Superior temporal gyrus (tissue), 1 donor: ENCODE results near the gene LAMA2.

Experiments used
- DNase-seq: peaks from one replicate; pipeline ENCODE4 v3.0.0-alpha.2; 2016; ENCODE audit errors: extremely low spot score

LAMA2 gene

DNA sequence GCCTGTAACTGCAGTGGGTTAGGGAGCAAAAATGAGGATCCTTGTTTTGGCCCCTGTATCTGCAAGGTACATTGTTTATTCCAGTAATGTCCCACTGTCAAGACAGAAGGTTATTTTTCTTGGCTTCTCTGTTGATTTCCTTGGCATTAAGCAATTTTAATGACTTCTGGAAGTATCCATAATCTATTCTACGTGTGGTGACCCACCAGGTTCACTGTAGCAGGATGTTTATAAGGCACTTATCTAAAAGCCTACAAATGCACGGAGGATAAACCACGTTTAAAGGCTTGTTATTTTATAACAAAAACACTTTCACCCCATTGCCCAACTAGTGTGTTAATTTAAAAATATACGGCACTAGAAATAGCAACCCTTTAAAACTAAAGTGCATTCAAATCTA lies 294.9 kb downstream of the LAMA2 start:
- DNase-seq = no peak

DNA sequence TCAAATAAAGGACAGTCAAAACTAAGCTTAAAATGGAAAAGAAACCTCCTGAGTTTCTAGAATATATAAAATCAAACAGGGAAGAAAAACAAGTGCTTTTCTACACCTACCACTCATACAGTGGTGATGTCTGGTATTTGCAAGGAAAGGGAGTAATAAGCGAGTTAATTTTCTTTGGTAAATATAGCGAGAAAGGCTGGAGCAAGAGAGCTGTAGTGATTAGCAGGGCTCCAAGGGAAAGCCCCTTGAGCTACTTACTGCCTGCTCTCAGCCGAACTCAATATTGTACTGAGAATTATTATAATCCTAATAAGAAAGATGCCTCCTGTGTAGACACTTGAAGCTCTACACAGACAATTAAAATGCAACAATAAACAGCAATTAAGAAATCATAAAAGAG lies 296.3 kb downstream of the LAMA2 start:
- DNase-seq = no peak

DNA sequence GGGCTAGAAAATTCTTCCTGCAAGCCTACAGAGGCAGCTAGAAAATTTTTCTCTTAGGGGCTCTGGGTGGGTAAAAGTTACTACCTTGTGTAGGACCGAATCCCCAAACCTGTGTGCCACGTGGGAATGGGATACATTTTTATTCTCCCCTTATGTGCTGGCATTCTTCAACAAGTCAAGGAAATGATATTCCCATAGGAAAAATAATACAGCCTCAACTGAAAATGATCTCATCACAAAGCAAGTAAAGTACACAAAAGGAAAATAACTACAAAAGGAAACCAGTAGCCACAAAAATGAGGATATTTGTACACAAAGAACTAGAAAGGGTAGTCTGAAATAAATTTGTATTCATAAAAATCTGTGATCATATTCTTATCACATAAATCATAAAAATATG lies 298.1 kb downstream of the LAMA2 start:
- no peak for DNase-seq

DNA sequence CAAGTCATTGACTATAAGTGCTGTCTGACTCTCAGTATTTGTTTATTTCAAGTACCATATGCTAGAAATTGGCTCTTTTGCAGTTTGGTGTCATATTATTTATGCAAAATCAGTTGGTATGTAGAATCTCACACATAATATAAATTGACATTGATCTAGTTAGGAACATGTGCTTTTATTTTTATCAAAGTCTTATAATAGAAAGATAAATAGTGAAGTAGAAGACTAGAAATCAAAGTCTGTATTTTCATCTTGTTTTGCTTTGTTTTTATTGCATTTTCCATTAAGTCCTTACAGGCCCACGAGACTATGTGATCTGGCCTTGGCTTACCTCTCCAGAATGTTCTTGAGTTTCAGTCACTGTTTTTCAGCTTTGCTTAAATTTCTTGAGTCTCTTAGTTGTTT lies 300.3 kb downstream of the LAMA2 start:
- DNase-seq = no peak

DNA sequence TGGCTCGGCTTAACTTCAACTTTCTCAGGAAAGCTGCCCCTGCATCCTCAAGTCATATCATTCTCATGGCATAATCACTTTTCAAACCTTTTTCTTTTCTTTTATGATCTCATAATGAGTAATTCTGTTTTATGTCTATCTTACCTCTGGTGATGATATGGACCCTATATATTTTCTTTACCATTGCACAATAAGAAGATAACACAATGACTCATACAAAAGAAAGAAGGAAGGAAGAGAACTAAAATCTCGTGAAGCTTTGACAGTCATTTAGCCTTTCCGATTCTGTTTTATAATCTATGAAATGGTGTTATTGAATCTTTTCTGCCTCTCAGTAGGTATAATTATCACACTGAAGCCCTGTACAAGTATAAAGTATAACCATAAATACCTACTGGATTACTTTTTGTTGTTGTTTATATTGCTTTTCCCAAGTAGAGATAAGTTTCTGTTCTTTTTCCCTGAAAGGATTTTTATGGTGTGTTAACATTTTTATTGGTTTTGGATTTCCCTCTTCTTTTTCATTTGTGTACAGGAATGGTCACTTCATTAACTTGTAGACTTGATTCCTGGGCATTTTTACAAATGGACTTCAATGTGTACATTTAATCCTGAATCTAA lies 300.9 kb downstream of the LAMA2 start:
- DNase-seq = no peak

DNA sequence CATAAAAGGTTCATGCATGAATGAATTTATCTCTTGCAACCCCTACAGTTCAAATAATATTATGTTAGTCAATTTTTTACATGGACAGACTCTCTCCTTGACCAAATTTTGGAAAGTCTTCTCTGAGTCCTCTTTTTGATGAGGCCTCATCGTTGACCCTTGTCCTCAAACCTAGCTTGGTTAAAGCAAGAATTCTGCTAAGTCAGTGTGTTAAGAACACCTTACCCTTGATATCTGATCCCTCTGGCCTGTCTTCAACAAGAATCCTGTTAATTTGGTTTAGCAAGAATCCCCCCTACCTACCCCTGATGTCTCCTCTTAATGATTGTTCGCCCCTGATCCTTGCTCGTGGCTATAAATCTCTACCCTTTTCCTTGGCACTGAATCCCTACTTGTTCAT lies 301.4 kb downstream of the LAMA2 start:
- DNase-seq = no peak

DNA sequence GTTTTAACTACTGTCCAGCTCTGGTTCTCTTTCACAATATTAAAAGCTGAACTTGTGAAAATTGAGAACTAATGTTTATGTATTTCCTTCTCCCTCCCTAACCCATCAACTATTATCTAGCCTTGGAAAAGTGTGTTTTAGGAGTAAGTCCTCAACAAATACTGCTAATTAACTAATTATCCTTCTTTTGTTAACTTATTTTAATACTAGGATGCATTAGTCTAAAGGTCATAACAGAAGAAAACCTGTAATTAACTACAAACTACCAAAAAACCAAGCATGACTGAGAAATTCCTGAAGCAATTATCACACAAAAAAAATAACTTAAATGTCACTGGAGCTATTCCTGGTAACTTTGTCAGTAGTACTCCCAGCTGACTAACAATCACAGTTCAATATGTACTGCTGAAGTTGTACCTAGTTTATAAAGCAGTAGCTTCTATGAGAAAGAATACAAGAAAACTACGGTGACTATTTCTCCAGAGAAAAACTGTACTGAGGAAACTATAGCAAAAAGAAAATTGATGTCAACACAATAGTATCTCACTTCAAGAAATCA lies 301.9 kb downstream of the LAMA2 start:
- no peak for DNase-seq

DNA sequence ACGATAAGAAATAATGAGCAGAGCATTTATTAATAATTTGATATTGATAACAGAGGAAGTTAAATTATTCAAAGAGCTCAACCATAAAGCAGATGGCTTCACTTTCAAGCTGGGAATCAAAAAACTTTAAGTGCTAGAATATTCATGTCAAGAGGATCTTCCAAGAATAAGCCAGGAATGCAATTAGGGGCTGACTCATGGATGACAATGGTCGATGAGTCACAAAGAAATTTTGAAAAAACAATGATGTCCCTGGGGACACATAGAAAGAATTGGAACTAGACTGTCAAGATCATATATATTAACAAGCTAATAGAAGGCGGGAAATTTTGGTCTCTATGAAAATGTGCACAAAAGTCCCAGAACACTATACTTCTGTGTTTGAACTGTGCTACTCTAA lies 304.1 kb downstream of the LAMA2 start:
- DNase-seq = no peak

DNA sequence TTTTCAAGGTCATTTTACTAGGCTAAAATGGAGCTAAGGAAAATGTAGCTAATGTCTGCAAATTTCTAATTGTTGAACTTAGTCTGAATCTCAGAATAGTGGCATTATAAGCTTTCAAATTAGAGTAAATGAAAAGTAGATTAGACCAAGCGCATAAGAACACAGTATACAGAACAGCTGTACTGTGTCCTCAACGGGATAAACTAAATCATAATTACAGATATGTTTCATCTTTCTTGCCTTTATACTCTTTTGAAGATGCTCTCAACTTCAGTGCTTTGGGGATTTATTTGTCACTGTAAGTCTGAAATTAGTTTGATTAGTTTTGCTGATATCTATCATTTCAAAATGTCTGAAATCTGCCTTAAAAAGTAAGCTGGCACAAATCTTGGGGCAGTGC lies 305.4 kb downstream of the LAMA2 start:
- DNase-seq = no peak

DNA sequence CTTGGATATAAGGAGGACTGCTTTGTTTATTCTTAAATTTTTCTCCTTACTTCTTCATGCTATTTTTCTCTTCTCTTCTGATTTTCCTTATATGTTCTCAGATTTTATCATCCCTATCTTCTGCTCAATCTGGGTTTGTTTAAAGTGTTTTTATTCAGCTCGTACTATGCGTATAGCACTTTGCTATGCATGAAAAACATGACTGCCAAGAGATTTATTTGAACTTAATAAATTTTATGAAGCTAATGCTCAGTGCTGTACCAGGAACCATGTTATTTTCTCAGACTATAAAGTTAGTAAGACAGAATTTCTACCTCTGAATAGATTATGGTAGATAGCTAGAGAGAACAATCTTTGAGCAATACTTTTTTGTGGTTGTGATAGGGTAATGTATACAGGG lies 305.9 kb downstream of the LAMA2 start:
- DNase-seq = no peak

DNA sequence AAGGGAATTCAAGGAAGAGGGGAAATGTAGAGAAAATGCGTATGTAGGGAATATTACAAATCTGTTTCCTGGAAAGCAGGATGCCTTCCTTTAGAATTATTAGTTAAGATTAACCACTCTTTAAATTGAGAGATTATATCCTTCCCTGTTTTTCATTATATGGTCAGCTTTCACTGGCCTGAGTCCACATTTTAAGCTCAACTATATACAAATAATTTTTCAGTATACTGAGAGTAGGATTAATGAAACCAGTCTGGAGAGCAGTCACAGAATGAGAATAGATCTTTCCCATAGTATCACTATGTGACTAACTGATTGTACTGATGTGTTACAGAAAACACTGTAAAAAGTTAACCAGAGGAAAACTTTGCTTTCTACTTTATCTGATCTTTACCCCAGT lies 306.3 kb downstream of the LAMA2 start:
- no peak for DNase-seq

DNA sequence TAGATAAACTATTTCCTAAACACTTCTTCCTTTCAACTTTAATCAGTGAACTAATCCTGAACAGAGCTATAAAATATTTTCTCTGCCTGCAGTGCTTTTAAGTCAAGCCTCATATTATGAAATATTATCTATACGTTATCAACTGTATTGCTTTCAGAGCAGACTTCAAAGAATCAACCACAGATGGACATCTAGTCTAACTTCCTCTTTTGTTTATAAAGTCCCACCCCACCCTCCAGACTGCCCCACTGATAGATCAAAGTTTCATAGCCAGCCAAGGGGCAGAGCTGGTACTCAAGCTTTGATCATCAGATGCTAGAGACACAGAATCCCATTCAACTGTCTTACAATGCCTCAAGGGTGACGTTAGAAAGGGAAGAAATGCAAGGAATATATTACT lies 308.3 kb downstream of the LAMA2 start:
- no peak for DNase-seq

DNA sequence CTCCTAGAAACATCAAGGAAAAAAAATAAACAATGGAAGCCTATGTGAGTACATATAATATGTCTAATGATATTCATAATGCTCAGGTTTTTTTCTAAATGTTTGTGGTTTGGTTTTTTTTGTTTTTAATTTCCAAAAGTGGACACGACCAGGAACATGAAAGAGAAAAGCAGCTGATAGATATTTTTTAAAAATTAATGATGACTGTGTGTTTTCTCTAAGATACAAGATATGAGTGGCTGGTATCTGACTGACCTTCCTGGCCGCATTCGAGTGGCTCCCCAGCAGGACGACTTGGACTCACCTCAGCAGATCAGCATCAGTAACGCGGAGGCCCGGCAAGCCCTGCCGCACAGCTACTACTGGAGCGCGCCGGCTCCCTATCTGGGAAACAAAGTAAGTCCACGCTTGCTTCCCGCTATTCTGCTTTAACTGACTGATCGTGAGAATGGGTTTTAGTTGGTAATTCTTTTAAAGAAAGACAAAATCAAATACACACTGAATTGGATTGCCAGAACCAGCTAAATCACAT lies 309.6 kb downstream of the LAMA2 start:
- DNase-seq = no peak

DNA sequence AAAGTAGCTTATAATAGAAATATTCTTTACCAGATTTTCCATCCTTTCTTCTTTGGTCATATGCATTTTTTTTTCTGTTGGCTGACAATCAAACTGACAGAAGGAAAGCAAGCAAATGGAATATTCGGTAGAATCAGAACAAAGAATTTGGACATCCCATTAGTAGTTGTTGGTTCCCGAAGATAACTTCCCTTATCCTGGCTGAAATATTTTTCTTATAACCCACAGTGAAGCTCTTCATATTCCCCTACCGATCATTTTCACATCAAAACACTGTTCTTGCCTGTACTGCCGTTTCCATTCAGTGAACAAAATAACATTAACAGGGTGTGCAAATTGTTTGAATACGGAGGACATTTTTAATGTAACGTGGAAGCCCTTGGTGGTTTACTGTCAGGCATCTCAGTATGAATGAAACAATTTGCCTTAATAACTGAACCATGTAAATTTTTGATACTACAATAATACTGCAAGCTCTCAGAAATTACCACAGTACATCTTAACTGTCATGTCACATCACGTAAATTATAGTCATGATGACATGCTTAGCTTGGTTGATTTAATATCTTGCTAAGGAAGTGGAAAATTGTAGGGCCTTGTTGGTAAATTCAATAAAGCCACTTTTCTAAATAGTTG lies 311.5 kb downstream of the LAMA2 start:
- no peak for DNase-seq

DNA sequence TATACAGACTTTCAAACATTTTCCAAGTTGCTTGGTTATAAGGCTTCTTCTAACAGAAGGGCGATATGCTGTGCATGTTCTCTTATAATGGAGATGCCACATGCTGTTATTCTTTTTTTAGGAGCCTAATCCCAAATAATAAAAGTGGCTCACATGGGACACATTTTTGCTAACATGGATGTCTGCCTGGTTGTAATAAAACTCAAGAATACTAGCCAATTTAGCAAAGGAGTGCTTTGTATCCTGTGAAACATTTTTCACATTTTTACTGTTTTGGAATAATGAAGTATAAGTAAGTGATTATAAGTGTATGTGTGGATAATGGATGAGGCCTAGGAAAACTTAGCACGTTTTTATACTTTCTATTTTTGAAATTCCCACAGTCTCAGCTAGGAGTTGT lies 312.2 kb downstream of the LAMA2 start:
- DNase-seq = no peak

DNA sequence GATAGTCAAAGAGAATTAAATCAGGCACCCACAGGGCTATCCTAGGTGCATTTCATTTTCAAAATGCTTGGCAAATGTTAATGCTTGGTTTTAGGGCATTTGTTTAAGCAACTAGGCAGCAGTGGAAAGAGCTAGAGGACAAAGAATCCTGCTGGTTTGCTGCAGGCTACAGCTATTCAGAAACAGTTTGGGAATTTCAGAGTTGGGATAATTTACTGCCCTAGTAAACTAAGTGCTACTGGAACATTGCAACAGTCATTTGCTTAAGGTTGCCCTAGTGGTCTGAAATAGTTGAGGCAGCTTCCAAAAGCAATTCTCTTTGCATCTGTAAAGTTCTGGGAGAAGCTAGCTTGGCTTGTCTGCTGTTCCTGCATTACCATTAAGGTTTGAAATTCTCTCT lies 312.7 kb downstream of the LAMA2 start:
- DNase-seq = peak; percentile 28

DNA sequence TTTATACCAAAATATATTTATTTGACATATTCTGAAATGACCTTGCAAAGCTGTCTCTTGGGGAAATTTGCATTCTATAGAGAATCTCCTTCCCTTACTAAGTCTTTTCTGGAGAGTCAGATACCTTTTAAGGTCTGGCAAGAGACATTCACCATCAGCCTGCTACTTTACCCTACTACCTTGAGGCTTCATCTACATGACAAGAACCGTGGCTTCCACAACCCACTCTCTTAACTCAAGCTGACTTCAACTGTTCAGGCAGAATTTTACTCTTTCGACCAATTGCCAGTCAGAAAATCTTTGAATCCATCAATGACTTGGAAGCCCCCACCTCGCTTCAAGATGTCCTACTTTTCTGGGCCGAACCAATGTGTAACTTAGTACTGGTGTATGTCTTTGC lies 314.2 kb downstream of the LAMA2 start:
- DNase-seq = no peak

DNA sequence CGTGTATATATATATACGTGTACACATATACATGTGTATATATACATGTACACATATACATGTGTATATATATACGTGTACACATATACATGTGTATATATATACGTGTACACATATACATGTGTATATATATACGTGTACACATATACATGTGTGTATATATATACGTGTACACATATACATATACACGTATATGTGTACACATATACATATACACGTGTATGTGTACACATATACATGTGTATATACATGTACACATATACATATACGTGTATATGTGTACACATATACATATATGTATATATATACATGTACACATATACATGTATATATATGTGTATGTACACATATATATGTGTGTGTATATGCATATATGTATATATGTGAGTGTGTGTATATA lies 317.2 kb downstream of the LAMA2 start:
- DNase-seq = no peak

DNA sequence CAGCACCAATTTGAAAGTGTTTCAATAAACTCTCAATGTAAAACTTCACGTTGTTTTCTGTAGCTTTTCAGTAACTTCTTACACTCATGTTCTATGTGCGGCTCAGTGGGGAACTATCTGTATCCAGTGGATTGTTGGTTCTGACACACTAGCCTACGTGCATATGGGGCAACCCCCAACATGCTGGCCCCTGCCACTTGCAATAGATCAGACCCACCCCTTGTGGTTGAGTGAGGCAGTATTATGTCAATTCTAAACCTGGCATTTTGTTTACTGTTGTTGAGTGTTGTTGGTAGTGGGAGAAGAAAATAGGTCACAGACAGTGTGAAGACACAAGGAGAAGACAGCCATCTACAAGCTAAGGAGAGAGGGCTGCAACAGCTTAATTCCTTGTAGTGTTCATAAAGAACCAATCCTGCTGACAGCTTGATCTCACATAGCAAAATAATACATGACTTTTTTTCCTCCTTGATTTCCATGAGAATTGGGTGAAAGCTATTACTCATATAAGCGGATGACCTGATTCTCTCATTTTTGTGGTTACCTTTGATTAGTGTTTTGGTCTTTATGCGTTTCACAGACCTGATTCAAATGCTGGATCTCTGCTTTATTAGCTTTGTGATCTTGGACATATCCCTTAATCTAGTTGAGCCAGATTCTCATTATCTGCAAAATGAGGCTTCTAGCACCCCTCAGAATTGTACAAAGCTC lies 320.4 kb downstream of the LAMA2 start:
- DNase-seq = no peak

DNA sequence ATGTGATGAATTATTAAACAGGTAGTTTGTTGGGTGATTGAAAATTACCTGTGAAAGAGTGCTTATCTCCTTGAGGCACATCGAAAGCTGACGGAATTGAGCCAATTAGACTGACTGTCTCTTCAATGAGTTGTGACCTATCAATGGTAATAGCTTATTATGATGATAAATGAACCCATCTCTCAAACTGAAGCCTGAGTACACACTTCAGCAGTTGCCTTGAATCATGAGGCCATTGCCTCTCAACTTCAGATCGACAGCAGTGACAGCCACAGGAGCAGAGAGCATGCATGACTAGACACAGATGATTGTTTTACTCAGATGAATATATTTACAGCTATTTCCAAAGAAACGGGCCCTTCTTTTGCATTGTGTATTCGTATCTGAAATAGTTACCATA lies 323.9 kb downstream of the LAMA2 start:
- no peak for DNase-seq

DNA sequence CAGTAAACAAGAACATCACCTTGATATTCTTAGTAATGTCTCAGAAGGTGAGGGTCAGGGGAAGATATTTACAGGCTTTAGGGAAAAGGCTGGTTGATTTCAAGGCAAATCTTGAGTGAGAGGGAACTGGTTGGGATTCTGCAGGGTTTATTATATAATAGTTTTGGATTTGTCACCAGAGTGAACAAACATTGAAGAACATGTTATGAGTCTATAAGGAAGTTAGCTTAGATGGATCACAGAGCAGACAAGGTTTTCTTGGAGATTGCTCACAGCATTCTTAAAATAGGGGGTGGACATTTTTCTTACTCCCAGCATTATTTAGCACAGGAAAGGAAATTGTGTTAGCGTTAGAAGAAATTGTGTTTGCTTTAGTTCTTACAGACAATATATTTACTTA lies 324.9 kb downstream of the LAMA2 start:
- no peak for DNase-seq

DNA sequence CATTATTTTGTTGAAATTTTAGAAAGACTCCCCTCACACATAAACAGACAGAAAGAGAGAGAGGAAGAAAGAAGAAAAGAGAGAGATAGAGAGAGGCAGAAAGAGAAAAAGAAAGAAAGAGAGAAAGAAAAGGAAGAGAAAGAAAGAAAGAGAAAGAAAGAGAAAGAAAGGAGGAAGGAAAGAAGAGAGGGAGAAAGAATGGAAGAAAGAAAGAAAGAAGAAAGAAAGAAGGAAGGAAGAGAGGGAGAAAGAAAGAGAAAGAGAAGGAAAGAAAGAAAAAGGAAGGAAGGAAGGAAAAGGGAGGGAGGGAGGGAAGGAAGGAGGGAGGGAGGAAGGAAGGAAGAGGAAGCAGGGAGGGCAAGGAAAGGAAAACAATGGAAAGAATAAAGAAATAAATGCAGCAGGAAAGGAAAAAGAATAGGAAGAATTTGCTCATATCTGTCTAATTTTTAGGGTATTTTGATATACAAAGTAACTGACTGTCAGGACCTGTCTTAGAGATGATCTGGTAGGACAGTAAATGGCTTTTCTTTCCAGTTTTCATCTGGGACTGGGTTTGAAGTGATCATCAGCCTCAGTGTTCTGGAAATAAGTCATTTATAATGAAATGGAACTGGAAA lies 325.6 kb downstream of the LAMA2 start:
- DNase-seq = no peak
